SU-DHL-6 (cell line): Measurements from ENCODE around the gene SLF1.

Experiments used
- EZH2phosphoT487 ChIP-seq: fragments of 200-600 bp; sonication (generic), shearing (Covaris generic); conservative IDR thresholded peaks from 2 replicates; pipeline ENCODE4 v1.6.1; 2018; ENCODE audit warnings: mild to moderate bottlenecking, antibody characterized with exemption, low read length, moderate library complexity, mixed read lengths
- TF ChIP-seq, protein P1 (sequence below): fragments of 200-600 bp; sonication (generic); IDR thresholded peaks from one replicate; pipeline ENCODE4 v1.5.1; 2017; ENCODE audit warnings: antibody characterized with exemption, mild to moderate bottlenecking, low read length, moderate library complexity; ENCODE audit not compliant: insufficient read depth, poor library complexity, severe bottlenecking

- TF ChIP-seq, protein P1, sequence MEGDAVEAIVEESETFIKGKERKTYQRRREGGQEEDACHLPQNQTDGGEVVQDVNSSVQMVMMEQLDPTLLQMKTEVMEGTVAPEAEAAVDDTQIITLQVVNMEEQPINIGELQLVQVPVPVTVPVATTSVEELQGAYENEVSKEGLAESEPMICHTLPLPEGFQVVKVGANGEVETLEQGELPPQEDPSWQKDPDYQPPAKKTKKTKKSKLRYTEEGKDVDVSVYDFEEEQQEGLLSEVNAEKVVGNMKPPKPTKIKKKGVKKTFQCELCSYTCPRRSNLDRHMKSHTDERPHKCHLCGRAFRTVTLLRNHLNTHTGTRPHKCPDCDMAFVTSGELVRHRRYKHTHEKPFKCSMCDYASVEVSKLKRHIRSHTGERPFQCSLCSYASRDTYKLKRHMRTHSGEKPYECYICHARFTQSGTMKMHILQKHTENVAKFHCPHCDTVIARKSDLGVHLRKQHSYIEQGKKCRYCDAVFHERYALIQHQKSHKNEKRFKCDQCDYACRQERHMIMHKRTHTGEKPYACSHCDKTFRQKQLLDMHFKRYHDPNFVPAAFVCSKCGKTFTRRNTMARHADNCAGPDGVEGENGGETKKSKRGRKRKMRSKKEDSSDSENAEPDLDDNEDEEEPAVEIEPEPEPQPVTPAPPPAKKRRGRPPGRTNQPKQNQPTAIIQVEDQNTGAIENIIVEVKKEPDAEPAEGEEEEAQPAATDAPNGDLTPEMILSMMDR = no peak
- no peak for TF ChIP-seq EZH2phosphoT487
Observed at GRCh38 chr5:94700592-94700991, 82.1 kb downstream of the SLF1 start.
